H9 (cell line): Measurements from ENCODE around the gene TAF4B. TPM values are rescaled to one million over a fixed set of nuclear protein-coding genes. Genes with fewer than 3 reads are reported as not detected.
"Not testable (repeated sequence)": the region's sequence is repeated elsewhere in the genome, so short reads cannot be mapped to it uniquely, and the experiment has no call there.

Experiments
- DNase-seq: peaks from one replicate; pipeline ENCODE4 v3.0.0-alpha.2; 2017
- H2AFZ ChIP-seq: one replicate; pipeline ENCODE4 v1.6.1; 2013; ENCODE audit warnings: mild to moderate bottlenecking, low read length, control low read depth, moderate library complexity
- H2AK5ac ChIP-seq: 2 replicates; pipeline ENCODE4 v1.6.1; 2013; ENCODE audit warnings: low read length, control low read depth, mixed read lengths; ENCODE audit not compliant: insufficient read length
- H2BK120ac ChIP-seq: one replicate; pipeline ENCODE4 v1.6.1; 2013; ENCODE audit warnings: low read depth, mild to moderate bottlenecking, low read length, control low read depth, inconsistent platforms; ENCODE audit not compliant: poor library complexity, severe bottlenecking
- H2BK12ac ChIP-seq: 2 replicates; pipeline ENCODE4 v1.6.1; 2013; ENCODE audit warnings: low read length, control low read depth, mixed read lengths, low read depth; ENCODE audit not compliant: insufficient read length
- H2BK15ac ChIP-seq: 2 replicates; pipeline ENCODE4 v1.6.1; 2013; ENCODE audit warnings: low read depth, low read length, control low read depth
- H2BK20ac ChIP-seq: one replicate; pipeline ENCODE4 v1.6.1; 2013; ENCODE audit warnings: low read depth, mild to moderate bottlenecking, low read length, control low read depth, inconsistent platforms; ENCODE audit not compliant: poor library complexity, severe bottlenecking
- H2BK5ac ChIP-seq: 2 replicates; pipeline ENCODE4 v1.6.1; 2013; ENCODE audit warnings: low read length, control low read depth, mixed read lengths; ENCODE audit not compliant: insufficient read length
- H3K14ac ChIP-seq: 2 replicates; pipeline ENCODE4 v1.6.1; 2013; ENCODE audit warnings: low read length, control low read depth; ENCODE audit not compliant: insufficient read depth
- H3K18ac ChIP-seq: 2 replicates; pipeline ENCODE4 v1.6.1; 2013; ENCODE audit warnings: low read depth, mild to moderate bottlenecking, mixed read lengths, low read length, control low read depth; ENCODE audit not compliant: insufficient read length
- H3K23ac ChIP-seq: 2 replicates; pipeline ENCODE4 v1.6.1; 2013; ENCODE audit warnings: low read length, control low read depth, mixed read lengths, low read depth; ENCODE audit not compliant: insufficient read length
- H3K23me2 ChIP-seq: 2 replicates; pipeline ENCODE4 v1.6.1; 2013; ENCODE audit warnings: low read depth, mild to moderate bottlenecking, mixed read lengths, low read length, control low read depth; ENCODE audit not compliant: insufficient read length, poor library complexity, severe bottlenecking
- H3K27ac ChIP-seq: 2 replicates; pipeline ENCODE4 v1.5.1; 2013; ENCODE audit warnings: low read length, control low read depth, mixed read lengths, low read depth; ENCODE audit not compliant: insufficient read length
- H3K27me3 ChIP-seq: 2 replicates; pipeline ENCODE4 v1.6.1; 2013; ENCODE audit warnings: low read length, control low read depth, inconsistent platforms; ENCODE audit not compliant: insufficient read depth
- H3K4ac ChIP-seq: 2 replicates; pipeline ENCODE4 v1.6.1; 2013; ENCODE audit warnings: low read depth, mild to moderate bottlenecking, control low read depth, inconsistent platforms, low read length, moderate library complexity
- H3K4me1 ChIP-seq: 2 replicates; pipeline ENCODE4 v1.6.1; 2013; ENCODE audit warnings: low read length, control low read depth, inconsistent platforms; ENCODE audit not compliant: insufficient read depth
- H3K4me2 ChIP-seq: 2 replicates; pipeline ENCODE4 v1.6.1; 2013; ENCODE audit warnings: low read length, control low read depth, mixed read lengths; ENCODE audit not compliant: insufficient read length, insufficient read depth
- H3K56ac ChIP-seq: 2 replicates; pipeline ENCODE4 v1.6.1; 2013; ENCODE audit warnings: low read depth, mild to moderate bottlenecking, mixed read lengths, low read length, control low read depth; ENCODE audit not compliant: insufficient read length
- H3K79me1 ChIP-seq: 2 replicates; pipeline ENCODE4 v1.6.1; 2013; ENCODE audit warnings: low read depth, mild to moderate bottlenecking, moderate library complexity, low read length, control low read depth, inconsistent platforms; ENCODE audit not compliant: insufficient read depth, poor library complexity, severe bottlenecking
- H3K79me2 ChIP-seq: 2 replicates; pipeline ENCODE4 v1.6.1; 2013; ENCODE audit warnings: low read length, control low read depth, inconsistent platforms; ENCODE audit not compliant: insufficient read depth
- H3K9ac ChIP-seq: 2 replicates; pipeline ENCODE4 v1.6.1; 2013; ENCODE audit warnings: low read length, control low read depth, mixed read lengths; ENCODE audit not compliant: insufficient read length; ENCODE audit errors: extremely low read depth
- H3K9me3 ChIP-seq: one replicate; pipeline ENCODE4 v1.6.1; 2013; ENCODE audit warnings: low read depth, low read length, inconsistent platforms; ENCODE audit not compliant: control insufficient read depth
- H3T11ph ChIP-seq: one replicate; pipeline ENCODE4 v1.6.1; 2013; ENCODE audit warnings: mild to moderate bottlenecking, low read length, control low read depth, inconsistent platforms
- H4K20me1 ChIP-seq: one replicate; pipeline ENCODE4 v1.6.1; 2013; ENCODE audit not compliant: control insufficient read depth, insufficient read length, insufficient read depth
- H4K5ac ChIP-seq: 2 replicates; pipeline ENCODE4 v1.6.1; 2013; ENCODE audit warnings: low read depth, mild to moderate bottlenecking, mixed read lengths, low read length, control low read depth; ENCODE audit not compliant: insufficient read length
- H4K8ac ChIP-seq: replicated peaks from 2 replicates; pipeline ENCODE4 v1.6.1; 2013; ENCODE audit warnings: low read length, control low read depth, mixed read lengths, low read depth; ENCODE audit not compliant: insufficient read length
- H4K91ac ChIP-seq: 2 replicates; pipeline ENCODE4 v1.6.1; 2013; ENCODE audit warnings: low read depth, mild to moderate bottlenecking, moderate library complexity, mixed read lengths, low read length, control low read depth; ENCODE audit not compliant: insufficient read length
- H3K27ac Mint-ChIP-seq, 3 experiments: 2 replicates in 2 of 3; 3 replicates in 1 of 3; pipeline ENCODE4 v1.8.0; 2020 to 2021; ENCODE audit warnings: mixed read lengths in 3 of 3, mild to moderate bottlenecking in 1 of 3, moderate library complexity in 1 of 3
- H3K27me3 Mint-ChIP-seq: 2 replicates; pipeline ENCODE4 v1.8.0; 2021; ENCODE audit warnings: low read depth, mild to moderate bottlenecking, moderate library complexity, mixed read lengths
- H3K36me3 Mint-ChIP-seq, 3 experiments: 2 replicates in 2 of 3; 3 replicates in 1 of 3; pipeline ENCODE4 v1.8.0; 2020 to 2021; ENCODE audit warnings: low read depth in 3 of 3, mixed read lengths in 3 of 3; ENCODE audit not compliant: insufficient read depth in 1 of 3
- H3K4me1 Mint-ChIP-seq, 2 experiments: 2 replicates each; pipeline ENCODE4 v1.8.0; 2020; ENCODE audit warnings: mixed read lengths in 2 of 2
- H3K4me3 Mint-ChIP-seq, 2 experiments: 2 replicates in 1 of 2; 3 replicates in 1 of 2; pipeline ENCODE4 v1.8.0; 2020 to 2021; ENCODE audit warnings: mild to moderate bottlenecking in 2 of 2, mixed read lengths in 2 of 2, moderate library complexity in 1 of 2
- H3K9me3 Mint-ChIP-seq, 2 experiments: 2 replicates in 1 of 2; 3 replicates in 1 of 2; pipeline ENCODE4 v1.8.0; 2020; ENCODE audit warnings: mild to moderate bottlenecking in 2 of 2, mixed read lengths in 2 of 2, moderate library complexity in 1 of 2
- WGBS: extraction: QIAGEN DNeasy Blood & Tissue Kit; methylation state at CpG from one replicate; pipeline ENCODE4 v1.1.7; 2013; ENCODE audit warnings: missing lambda C conversion rate, low lambda C conversion rate, mixed read lengths; ENCODE audit not compliant: insufficient read length; ENCODE audit errors: extremely low coverage; 5-methylcytosine and 5-hydroxymethylcytosine counted together
- total RNA-seq: library from RNA; stranded (reverse); gene quantifications from 2 replicates; pipeline ENCODE4 v1.2.1, GENCODE V29; 2021

The TAF4B gene
- total RNA-seq, 1 experiment from 2014 or later, result 19.8 TPM

GRCh38 chr18:26238718-26239117 is 12.5 kb downstream of the TAF4B start:
- not testable (repeated sequence) for H2BK120ac ChIP-seq, H3K4me2 ChIP-seq, H3K23me2 ChIP-seq, H4K20me1 ChIP-seq, H3T11ph ChIP-seq, H3K27me3 ChIP-seq, H2AK5ac ChIP-seq, H4K91ac ChIP-seq, H2BK12ac ChIP-seq, H3K4me3 Mint-ChIP-seq, H3K27ac Mint-ChIP-seq, H2BK5ac ChIP-seq, H3K27me3 Mint-ChIP-seq, H3K23ac ChIP-seq, H3K4ac ChIP-seq, H3K9ac ChIP-seq, H3K27ac ChIP-seq, H2AFZ ChIP-seq, H4K5ac ChIP-seq, H4K8ac ChIP-seq, H3K56ac ChIP-seq, H3K18ac ChIP-seq, H2BK20ac ChIP-seq, H3K79me1 ChIP-seq, H3K14ac ChIP-seq, H2BK15ac ChIP-seq, H3K4me1 ChIP-seq, H3K9me3 ChIP-seq, DNase-seq
- peaks cover 39 to 45% of the 10 kb centered on the region in 2 experiments for H3K4me1 Mint-ChIP-seq
- H3K9me3 Mint-ChIP-seq, result peaks cover 25 to 37% of the 10 kb centered on the region in 2 experiments
- H3K36me3 Mint-ChIP-seq, result peaks cover 13 to 32% (median 24%) of the 10 kb centered on the region in 3 experiments
- WGBS, result no CpG with 5 or more reads among the region's 4 CpGs
- peaks cover 10% of the 10 kb centered on the region; the same call in 1 of the 2 replicates for H3K79me2 ChIP-seq

GRCh38 chr18:26242392-26242791 is 16.1 kb downstream of the TAF4B start:
- H3K27me3 ChIP-seq, H2AFZ ChIP-seq, H3K9me3 ChIP-seq, H3K79me1 ChIP-seq, H3T11ph ChIP-seq, H2BK120ac ChIP-seq, H3K4me3 Mint-ChIP-seq, H3K4me1 Mint-ChIP-seq, H3K4me2 ChIP-seq, H4K8ac ChIP-seq, H3K9ac ChIP-seq, H4K91ac ChIP-seq, H2BK12ac ChIP-seq, H3K18ac ChIP-seq, H2BK5ac ChIP-seq, H3K4ac ChIP-seq, H4K20me1 ChIP-seq, H3K4me1 ChIP-seq, H3K27ac ChIP-seq, H3K27me3 Mint-ChIP-seq, H3K23ac ChIP-seq, H2BK20ac ChIP-seq, H3K23me2 ChIP-seq, H4K5ac ChIP-seq, H3K27ac Mint-ChIP-seq, H2AK5ac ChIP-seq, H3K14ac ChIP-seq, DNase-seq, H2BK15ac ChIP-seq, H3K56ac ChIP-seq: not testable (repeated sequence)
- WGBS, result no CpG with 5 or more reads among the region's 4 CpGs
- H3K79me2 ChIP-seq, result peaks cover 11% of the 10 kb centered on the region; the same call in 1 of the 2 replicates
- Mint-ChIP-seq H3K36me3 (peaks cover 32 to 53% (median 49%) of the 10 kb centered on the region in 3 experiments), H3K9me3 (peaks cover 43 to 57% of the 10 kb centered on the region in 2 experiments)
